Liver (tissue), 3 donors: ENCODE results near the gene NEK6.

Source experiments
- CTCF ChIP-seq: fragments of 150-350 bp; IDR thresholded peaks from 2 replicates; pipeline ENCODE4 v1.5.1; 2017; ENCODE audit warnings: improper control_type of control experiment, low read depth, low read length; ENCODE audit not compliant: missing input control
- EGR1 ChIP-seq, 2 donors: IDR thresholded peaks; 2 replicates each; pipeline ENCODE4 v1.6.1; 2016 to 2018; ENCODE audit warnings: antibody characterized with exemption in 2 of 2, low read depth in 2 of 2
- GABPA ChIP-seq, 2 donors: IDR thresholded peaks in 1 of 2; conservative IDR thresholded peaks in 1 of 2; 2 replicates each; pipeline ENCODE4 v1.6.1; 2016; ENCODE audit warnings: antibody characterized with exemption in 2 of 2, mild to moderate bottlenecking in 1 of 2, moderate library complexity in 1 of 2
- HNF4G ChIP-seq: IDR thresholded peaks from 2 replicates; pipeline ENCODE4 v1.6.1; 2016; ENCODE audit warnings: antibody characterized with exemption
- JUND ChIP-seq, 2 donors: IDR thresholded peaks; 2 replicates each; pipeline ENCODE4 v1.6.1; 2016; ENCODE audit warnings: antibody characterized with exemption in 2 of 2
- MAX ChIP-seq: IDR thresholded peaks from 2 replicates; pipeline ENCODE4 v1.6.1; 2016; ENCODE audit warnings: antibody characterized with exemption
- RAD21 ChIP-seq, 2 donors: IDR thresholded peaks; 2 replicates each; pipeline ENCODE4 v1.6.1; 2016; ENCODE audit warnings: antibody characterized with exemption in 2 of 2, mild to moderate bottlenecking in 2 of 2
- SP1 ChIP-seq: IDR thresholded peaks from 2 replicates; pipeline ENCODE4 v1.6.1; 2018; ENCODE audit warnings: antibody characterized with exemption, mild to moderate bottlenecking
- TAF1 ChIP-seq: conservative IDR thresholded peaks from 2 replicates; pipeline ENCODE4 v1.6.1; 2016; ENCODE audit warnings: antibody characterized with exemption, mild to moderate bottlenecking
- YY1 ChIP-seq: IDR thresholded peaks from 2 replicates; pipeline ENCODE4 v1.6.1; 2016; ENCODE audit warnings: antibody characterized with exemption, mild to moderate bottlenecking
- ZBTB33 ChIP-seq: IDR thresholded peaks from 2 replicates; pipeline ENCODE4 v1.6.1; 2016; ENCODE audit warnings: antibody characterized with exemption
- donor health status: healthy.
- donor health status: healthy.

GRCh38 chr9:124341455-124342170 lies 83.9 kb downstream of the NEK6 start:
- TF ChIP-seq MAX (no peak), CTCF (no peak), YY1 (no peak), ZBTB33 (no peak), JUND (IDR thresholded peaks at IDR 0.05) (no peak), GABPA (IDR thresholded peaks at IDR 0.05 in 1 of 2, conservative IDR thresholded peaks at IDR 0.05 in 1 of 2) (no peak), EGR1 (IDR thresholded peaks at IDR 0.05; ENCODE audit: low read depth in 2 of 2) (no peak), SP1 (no peak), RAD21 (IDR thresholded peaks at IDR 0.05) (no peak), TAF1 (no peak), HNF4G (no peak)
